ENCODE data around the gene EZH2.

Gene EZH2

DNA sequence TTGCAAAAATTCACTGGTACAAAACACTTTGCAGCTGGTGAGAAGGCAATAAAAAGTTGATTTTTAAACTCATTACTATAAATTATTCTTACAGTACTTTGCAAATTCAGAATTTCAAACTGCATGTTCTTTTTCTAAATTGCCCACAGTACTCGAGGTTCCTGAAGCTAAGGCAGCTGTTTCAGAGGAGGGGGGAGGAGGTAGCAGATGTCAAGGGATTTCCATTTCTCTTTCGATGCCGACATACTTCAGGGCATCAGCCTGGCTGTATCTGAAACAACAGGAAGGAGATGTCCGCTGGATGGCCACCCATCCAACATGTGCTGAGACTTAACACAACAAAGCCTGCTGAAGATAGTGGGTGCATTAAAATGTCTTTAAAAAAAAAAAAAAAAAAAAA lies 76.7 kb downstream of the EZH2 start:
- no peak for DNase-seq (ENCODE audit: low read depth in 3 of 3)

DNA sequence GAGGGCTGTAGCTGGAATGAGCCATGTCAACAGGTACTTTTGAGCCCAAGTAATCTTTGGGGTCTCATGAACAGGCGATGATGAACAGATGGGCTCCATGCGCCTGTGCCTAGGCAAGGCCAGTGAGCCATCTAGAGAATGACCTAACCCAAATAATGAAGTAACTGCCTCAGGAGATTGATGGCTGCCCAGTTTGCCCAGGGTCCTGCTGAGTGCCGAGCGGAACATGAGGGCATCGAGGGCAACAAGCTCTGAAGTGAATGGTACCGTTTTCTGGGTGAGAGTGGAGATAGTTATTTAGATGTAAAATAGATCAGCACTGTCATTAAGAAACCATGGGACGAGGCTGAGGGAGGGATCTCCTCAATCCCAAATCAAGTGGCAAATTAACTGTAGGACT lies 77.9 kb downstream of the EZH2 start:
- DNase-seq (ENCODE audit: low read depth in 3 of 3), result no peak

DNA sequence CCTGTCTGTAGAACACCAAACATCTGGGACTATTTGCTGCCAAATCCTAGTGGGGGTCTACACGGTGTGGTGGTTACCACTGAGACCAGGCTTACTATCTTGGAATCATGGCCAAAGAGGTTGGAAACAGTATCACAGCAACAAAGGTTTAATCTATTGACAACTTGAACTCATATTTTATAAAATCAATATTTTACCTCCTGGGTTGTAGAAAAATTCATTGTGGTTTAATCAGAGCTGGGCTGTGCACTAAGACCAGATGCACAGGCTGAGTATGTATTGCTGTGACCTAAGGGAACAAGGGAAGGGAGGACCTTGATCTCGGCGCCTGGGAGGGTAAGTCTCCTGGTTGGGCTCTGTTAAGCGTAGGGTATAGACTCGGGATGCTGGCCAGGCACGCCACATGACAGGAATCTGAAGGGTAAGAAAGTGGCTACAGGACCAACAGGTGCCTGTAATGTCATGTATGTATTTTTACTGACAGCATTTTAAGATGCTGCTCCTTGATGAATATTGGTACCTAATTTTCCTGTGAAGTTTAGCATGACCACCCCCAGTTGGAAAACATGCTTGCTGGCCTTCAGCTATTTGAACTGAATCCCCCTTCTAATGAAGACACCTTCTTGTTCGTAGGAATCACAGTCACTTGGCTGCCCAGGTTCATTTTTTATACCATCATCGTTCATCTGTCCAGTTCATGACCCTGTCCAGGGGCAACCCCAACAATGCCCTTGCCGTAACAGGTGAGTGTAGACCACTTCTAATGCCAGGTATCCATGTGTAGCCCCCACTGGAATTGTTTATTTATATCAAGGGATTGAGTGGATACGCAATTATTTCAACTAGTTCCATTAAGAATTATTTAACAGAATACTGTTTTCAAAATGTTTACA lies 79.5 kb downstream of the EZH2 start:
- DNase-seq (ENCODE audit: low read depth in 3 of 3), result no peak

DNA sequence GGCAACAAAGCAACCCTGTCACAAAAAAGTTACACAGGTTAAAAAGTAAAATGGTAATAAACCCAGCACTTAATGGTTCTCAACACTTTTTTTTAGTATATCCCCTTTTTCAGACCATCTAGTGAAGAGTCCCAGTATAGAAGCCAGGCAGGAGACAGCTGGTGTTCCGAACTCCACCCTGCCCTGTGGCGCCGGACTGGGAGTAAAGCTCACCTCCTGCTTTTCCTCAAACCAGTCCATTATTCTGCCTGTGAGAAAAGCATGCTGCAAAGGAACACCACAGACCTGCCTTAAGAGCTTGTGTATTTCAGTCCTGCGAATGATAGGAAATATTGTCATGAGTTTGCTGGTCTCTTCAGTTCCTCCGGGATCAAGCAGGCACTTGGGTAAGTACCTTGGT lies 81.0 kb downstream of the EZH2 start:
- no peak for DNase-seq (ENCODE audit: low read depth in 3 of 3)

DNA sequence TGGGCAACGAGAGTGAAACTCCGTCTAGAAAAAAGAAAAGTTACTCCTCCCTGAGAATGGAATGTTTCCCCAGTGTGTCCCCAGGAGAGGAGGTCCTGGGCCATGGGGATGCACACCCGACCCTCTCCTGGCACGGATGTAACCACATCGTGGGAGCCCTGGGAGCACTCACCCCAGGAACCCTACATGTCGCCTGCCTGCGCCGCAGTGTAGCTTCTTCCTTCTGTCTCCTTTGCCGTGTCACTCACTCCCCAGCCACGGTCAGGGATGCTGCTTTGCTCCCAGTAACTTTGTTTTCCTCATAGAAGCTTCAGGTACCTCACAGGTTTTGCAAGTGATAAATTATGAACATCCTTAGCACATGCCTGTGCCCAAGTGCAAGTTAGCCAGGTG lies 82.0 kb downstream of the EZH2 start:
- no peak for DNase-seq (ENCODE audit: low read depth in 3 of 3)

DNA sequence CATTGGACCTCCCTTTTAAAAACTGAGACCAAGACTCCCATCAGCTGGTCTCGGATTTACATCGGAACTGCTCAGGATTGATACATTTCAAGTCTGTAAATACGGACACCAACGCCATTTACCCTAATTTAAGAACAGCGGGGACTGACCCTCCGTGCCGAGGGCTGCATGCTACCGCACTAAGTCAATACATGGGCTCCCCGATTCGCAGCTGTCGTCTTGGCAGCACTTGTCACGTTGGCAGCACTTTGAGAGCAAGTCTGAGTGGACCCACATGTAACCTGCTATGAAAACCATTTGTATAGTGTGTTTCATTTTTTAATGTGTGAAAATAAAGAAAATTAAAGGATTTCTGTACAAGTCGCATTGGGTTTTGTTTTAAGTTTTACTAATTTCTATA lies 83.4 kb downstream of the EZH2 start:
- no peak for DNase-seq (ENCODE audit: low read depth in 3 of 3)

DNA sequence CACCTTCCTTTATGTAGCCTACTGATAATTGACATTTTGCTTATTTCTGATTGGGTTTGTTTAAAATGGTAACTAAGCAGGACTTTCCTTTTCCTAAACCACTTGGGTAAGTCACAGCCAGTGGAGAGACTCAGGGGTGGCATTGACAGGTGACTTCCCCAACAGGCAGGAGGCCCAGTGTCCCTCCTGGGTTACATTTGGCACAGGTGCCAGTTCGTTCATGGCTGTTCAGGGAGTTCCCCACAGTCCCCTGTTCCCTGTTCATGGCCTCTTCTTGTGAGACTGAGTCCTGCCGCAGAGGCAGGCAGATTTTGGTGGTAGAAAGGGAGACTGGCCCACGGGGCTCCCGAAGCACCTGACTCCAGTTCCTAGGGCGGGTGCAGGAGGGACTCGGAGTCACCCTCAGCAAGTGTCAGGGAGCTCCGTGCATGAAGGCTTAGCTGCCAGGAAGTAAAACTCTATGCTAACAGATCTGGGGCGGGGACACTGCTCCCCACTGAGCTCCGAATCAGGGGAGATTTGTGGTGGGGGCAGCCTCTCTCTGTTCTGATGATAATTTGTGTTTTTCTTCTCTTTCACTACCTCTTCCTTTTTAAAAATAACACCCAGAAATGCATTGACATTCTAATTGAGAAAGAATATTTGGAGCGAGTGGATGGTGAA lies 84.1 kb downstream of the EZH2 start:
- DNase-seq (ENCODE audit: low read depth in 3 of 3), result no peak

DNA sequence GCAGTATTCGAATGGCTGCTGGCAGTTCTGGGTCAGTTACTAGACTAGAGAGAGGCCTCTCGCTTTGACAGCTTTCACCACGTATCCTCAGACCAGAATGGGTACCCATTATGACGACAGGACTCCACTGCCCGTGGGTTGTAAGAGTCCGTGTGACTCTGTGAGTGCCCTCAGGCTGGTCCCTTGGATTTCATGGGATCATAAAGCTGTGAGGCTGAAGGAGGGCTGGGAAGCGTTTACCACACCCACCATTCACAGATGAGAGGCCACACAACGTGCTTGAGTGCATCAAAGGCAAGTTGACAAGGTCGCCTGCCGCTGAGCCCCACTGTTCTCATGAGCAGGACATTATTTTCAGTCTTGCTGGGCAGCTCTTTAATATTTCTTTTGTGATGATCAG lies 87.2 kb downstream of the EZH2 start:
- no peak for DNase-seq (ENCODE audit: low read depth in 3 of 3)

DNA sequence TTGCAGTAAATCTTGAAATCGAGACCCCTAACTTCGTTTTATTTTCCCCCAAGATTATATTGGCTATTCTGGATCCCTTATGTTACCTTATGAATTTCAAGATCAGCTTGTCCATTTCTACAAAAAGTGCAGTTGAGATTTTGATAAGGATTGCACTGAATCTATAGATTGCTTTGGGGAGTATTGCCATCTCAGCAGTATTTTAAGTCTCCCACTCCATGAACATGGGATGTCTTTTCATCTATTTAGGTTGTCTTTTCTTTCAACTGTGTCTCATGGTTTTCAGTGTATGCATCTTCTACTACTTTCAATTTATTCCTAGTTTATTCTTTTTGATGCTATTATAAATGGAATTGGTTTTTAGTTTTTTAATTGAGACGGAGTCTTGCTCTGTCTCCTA lies 89.6 kb downstream of the EZH2 start:
- DNase-seq (ENCODE audit: low read depth in 3 of 3), result no peak

DNA sequence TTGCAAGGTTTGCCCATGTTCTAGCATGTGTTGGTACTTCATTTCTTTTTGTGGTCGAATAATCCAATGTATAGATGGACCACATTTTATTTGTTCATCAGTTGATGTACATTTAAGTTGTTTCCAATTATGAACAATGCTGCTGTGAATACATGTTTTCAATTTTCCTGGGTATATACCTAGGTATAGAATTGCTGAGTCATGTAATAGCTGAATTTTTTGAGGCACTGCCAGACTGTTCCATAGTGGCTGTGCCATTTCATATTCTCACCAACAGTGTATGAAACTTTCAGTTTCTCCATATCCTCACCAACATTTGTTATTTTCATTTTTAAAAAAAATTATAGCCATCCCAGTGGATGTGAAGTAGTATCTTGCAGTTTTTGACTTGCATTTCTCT lies 90.5 kb downstream of the EZH2 start:
- no peak for DNase-seq (ENCODE audit: low read depth in 3 of 3)

DNA sequence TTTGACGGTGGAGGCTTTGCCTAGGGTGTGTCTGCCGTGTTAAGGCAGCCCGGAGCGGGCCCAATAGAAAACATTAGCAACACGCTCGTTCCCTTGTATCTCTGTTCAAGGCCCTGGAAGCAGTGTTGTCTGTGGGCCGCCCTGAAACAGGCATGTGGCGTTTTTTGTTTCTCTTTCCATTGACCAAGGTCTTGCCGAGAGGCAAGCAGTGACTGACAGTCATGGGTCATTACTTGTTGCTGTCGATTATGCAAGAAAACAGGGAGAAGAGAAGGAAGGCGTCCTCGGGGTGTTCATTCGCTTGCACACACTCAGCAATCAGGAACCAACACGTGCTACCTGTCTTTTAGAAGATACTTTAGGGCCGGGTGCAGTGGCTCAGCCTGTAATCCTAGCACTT lies 92.5 kb downstream of the EZH2 start:
- no peak for DNase-seq (ENCODE audit: low read depth in 3 of 3)

DNA sequence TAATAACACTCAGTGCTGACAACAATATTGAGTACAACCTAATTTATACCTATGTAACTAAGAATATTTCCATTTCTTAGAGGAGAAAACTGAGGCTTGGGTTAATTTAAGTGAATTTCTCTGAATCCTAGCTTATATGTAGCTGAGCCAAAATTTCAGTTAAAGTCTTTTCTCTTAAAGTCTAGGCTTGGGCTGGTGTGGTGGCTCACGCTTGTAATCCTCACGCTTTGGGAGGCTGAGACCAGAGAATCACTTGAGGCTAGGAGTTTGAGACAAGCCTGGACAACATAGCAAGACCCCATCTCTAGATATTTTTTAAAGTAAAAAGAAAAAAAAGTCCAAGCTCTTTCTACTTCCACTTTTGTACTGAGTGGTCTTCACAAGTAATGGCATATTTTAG lies 93.2 kb downstream of the EZH2 start:
- no peak for DNase-seq (ENCODE audit: low read depth in 3 of 3)

DNA sequence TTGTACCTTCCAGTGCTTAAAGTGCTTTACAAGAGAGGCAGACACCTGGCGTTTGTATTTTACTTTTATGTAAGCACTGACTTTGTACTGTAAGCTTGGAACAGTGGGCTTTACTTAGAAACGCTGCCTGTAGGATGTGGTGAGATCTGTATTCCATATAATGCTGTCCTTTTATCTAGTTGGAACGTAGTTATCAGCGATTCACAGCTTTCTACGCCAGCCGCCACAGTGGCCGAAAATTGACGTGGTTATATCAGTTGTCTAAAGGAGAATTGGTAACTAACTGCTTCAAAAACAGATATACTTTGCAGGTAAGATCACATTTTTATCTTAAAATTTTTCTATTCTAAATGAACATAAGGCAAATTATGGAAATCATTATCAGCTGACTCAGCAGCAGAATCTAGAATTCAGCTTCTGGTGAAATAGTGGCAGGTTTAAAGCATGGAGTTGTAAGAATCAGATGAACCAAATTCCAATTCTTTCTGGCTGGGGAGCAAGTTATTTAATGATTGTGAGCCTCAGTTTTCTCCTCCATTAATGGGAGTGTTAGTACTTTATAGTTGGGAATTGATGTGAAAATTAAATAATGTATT lies 93.9 kb downstream of the EZH2 start:
- no peak for DNase-seq (ENCODE audit: low read depth in 3 of 3)

DNA sequence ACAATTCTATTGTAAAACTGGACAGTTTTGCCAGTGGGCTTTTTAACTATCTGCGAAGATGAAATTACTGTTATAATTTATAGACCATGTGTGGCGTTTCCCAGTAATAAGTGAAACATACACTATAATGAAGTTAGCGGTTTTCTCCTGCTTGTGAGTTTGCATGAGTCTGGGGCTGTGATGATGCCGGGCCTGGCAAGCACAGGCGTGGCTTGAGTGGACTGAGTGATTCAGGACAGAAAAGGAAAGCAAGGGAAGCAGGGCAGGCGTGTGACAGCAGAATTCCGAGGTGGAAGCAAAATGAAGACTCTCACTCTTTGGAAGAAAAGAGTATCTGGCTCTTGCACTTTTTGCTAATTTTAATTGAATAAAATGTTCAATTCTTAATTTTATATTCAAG lies 94.9 kb downstream of the EZH2 start:
- no peak for DNase-seq (ENCODE audit: low read depth in 3 of 3)

DNA sequence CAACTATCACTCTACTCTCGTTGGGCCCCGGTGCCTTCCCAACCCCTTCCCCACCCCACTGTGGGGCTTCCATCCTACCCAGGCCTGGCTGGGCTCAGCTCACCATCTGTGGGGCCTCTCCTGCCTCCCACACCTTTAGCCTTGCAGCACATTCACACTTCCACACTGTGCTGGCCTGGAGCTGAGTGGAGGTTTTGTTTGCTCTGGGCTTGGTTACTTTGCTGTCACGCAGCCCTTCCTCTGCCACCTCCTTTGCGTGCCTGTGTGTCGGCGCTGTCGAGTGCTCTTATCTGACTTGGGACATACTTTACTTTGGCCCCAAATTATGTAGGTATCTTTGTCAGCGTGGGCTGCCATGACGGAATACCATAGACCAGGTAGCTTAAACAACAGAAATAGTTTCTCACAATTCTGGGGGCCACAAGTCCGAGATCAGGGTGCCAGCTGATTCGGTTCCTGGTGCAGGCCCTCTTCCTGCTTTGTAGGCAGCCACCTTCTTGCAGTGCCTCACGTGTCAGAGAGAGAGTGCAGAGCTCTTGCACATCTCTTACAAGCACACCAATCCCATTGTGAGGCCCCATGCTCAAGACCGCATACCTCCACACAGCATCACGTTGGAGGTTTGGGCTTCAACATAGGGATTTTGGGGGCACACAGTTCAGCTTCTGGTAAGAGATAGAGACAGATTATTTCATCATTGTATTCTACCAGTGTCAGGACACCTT lies 96.4 kb downstream of the EZH2 start:
- no peak for DNase-seq (ENCODE audit: low read depth in 3 of 3)

DNA sequence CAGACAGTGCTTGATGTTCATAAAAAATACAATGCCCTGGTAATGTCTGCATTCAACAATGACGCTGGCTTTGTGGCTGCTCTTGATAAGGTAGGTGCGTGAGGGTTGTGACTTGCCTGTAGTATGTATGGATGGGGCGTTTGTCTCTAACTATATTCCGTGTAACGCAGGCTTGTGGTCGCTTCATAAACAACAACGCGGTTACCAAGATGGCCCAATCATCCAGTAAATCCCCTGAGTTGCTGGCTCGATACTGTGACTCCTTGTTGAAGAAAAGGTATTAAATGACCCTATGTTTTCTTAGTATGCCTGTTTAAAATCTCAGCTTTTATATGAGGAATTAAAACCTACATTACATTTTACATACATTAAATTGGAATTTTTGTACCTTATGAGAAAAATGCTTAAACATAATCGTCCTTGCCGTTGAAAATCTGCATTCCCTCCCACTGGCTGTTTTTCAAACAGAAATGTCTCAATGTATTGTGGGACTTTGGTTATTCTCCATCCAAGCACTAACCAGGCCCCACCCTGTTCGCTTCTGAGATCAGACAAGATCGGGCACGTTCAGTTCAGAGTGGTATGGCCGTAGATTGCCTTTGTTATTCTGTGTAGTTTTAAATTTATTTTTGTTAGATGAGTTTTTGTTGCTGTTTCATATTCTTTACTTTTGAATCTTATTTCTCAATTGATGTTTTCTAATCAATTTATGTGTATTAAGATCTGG lies 100.1 kb downstream of the EZH2 start:
- DNase-seq (ENCODE audit: low read depth in 3 of 3), result no peak

DNA sequence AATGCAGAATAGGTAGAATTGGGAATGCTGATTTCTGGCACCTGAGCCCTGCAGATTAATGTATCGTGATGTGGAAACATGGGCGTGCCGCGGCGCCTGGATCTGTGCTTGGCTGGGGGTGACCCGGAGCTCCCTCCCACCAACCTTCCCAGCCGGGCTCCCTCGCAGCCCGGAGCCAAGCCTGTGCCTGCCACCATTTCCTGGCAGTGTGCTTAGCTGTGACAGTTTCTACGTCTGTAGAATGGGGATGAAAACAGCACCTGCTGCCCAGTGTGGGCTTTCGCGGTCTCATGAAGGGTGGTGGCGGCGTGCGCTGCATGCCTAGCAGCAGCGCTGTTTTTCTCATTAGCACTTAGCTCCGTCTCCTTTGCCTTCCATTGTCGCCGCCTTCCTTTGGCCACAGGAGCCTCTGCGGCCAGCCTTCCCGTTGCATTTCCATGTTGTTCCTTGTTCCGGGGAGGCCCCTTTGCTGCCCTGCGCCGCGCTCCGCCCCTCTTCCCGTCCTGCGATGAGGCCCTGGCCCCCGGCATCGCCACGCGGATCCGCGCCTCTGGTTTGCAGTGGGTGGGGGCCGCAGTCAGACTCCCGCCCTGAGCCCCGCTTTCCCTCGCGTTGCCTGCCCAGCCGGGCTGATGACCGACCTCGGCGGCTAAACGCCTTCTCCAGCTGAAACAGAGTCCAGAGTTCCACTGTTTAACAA lies 101.2 kb downstream of the EZH2 start:
- DNase-seq (ENCODE audit: low read depth in 3 of 3), result no peak

DNA sequence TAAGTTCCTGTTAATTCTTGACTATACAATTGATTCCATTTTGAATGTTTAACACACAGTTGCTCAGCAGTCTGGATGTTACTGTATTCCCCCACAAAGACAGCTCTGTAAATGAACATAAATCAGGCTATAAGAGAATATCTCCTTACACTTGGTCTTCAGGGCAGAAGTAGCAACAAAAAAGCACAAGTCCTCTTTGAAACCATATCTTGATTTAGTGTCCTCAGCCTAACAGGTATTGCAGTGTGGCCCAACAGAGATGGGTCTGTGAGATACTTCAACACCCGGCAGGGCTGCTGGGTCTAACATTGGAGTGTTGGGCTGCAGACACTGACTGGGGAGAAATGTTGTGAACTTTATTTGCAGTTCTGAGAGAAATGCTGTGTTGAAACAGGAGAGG lies 109.6 kb downstream of the EZH2 start:
- no peak for DNase-seq (ENCODE audit: low read depth in 3 of 3)

DNA sequence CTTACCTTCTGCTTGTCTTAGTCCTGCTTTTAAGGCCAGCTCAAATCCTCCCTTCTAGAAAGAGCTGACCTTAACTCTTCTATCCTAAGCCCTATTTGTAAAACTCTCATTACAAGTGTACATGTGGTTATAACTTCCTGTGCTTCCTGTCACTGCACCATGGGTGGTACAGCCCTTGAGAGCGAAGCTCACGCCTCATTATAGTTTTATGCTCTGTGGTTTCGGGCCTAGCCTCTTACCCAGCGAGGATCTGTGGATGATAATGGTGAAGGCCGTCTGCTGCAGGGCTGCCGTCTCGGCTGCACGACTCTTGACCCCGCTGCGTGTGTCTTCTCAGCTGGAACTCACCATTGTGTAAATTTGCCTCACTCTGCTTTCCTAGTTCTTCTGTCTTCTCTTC lies 110.8 kb downstream of the EZH2 start:
- DNase-seq (ENCODE audit: low read depth in 3 of 3), result no peak

DNA sequence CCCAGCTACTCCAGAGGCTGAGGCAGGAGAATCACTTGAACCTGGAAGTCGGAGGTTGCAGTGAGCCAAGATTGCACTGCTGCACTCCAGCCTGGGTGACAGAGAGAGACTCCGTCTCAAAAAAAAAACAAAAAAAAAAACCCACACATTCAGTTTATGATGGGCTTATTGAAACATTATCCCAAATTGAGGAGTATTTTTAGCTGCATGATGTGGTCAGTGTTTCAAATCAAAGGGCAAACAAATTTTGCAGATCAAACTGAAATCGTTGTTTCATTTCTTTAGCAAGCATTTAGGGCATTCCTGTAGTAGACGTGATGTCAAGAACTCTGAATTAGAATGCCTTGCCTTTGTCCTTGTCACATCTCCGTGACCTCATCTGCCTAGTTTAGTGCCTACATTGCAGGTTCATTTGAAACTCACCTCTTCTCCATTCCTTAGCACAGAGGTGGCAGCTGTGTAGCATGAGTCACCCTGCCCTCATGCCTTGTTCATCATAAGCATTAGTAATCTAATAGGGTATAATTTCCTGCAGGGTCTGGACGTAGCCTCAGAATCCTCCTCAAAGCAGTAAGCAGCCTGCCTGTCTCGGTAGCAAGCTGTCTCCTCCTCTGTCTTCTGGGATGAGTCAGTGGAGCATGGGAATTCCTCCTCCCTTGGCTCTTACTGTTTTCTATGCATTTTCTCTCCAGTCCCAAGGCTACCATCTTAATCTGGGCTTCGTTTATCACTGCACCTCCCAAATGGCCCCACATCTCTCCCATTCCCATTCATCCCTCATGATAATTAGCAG lies 111.6 kb downstream of the EZH2 start:
- peak in 2 of 3 donors; percentile 13 to 30 for DNase-seq (ENCODE audit: low read depth in 3 of 3)
